Activated CD4-positive, alpha-beta T cell treated with anti-CD3 and anti-CD28 coated beads, Interleukin-2, amount 10 ng/mL, durations not matched to agents 7 days and 5 days (primary cell): Measurements from ENCODE around the gene PTK7. TPM values are rescaled to one million over a fixed set of nuclear protein-coding genes. Genes with fewer than 3 reads are reported as not detected.

ENCODE experiments used
- CTCF ChIA-PET: fragments of 350-600 bp; sonication (Branson Sonifier 250); formaldehyde crosslinking; loops from one replicate; lab custom pipeline; 2021; ENCODE audit warnings: antibody characterized with exemption; lab: Charles Lee
- POLR2A ChIA-PET: fragments of 350-600 bp; sonication (Branson Sonifier 250); formaldehyde crosslinking; loops from one replicate; lab custom pipeline; 2021; ENCODE audit warnings: antibody characterized with exemption; lab: Charles Lee
- DNase-seq: peaks from one replicate; pipeline ENCODE4 v3.0.0-alpha.2; 2020
- H3K27ac Mint-ChIP-seq: one replicate; pipeline ENCODE4 v1.8.0; 2021; ENCODE audit warnings: mild to moderate bottlenecking, moderate library complexity, mixed read lengths
- H3K27me3 Mint-ChIP-seq: one replicate; pipeline ENCODE4 v1.8.0; 2021; ENCODE audit warnings: mixed read lengths
- H3K36me3 Mint-ChIP-seq: one replicate; pipeline ENCODE4 v1.8.0; 2021; ENCODE audit warnings: low read depth, mixed read lengths
- H3K4me1 Mint-ChIP-seq: one replicate; pipeline ENCODE4 v1.8.0; 2021; ENCODE audit warnings: mixed read lengths
- H3K4me3 Mint-ChIP-seq: one replicate; pipeline ENCODE4 v1.8.0; 2021; ENCODE audit warnings: mild to moderate bottlenecking, moderate library complexity, mixed read lengths
- H3K9me3 Mint-ChIP-seq: one replicate; pipeline ENCODE4 v1.8.0; 2021; ENCODE audit warnings: mixed read lengths
- total RNA-seq, 2 experiments: library from RNA; stranded (reverse); gene quantifications; one replicate each; pipeline ENCODE4 v1.2.3, GENCODE V29; 2021

PTK7 gene
- total RNA-seq, 2 experiments from 2014 or later = 1.3 to 1.9 TPM

DNA sequence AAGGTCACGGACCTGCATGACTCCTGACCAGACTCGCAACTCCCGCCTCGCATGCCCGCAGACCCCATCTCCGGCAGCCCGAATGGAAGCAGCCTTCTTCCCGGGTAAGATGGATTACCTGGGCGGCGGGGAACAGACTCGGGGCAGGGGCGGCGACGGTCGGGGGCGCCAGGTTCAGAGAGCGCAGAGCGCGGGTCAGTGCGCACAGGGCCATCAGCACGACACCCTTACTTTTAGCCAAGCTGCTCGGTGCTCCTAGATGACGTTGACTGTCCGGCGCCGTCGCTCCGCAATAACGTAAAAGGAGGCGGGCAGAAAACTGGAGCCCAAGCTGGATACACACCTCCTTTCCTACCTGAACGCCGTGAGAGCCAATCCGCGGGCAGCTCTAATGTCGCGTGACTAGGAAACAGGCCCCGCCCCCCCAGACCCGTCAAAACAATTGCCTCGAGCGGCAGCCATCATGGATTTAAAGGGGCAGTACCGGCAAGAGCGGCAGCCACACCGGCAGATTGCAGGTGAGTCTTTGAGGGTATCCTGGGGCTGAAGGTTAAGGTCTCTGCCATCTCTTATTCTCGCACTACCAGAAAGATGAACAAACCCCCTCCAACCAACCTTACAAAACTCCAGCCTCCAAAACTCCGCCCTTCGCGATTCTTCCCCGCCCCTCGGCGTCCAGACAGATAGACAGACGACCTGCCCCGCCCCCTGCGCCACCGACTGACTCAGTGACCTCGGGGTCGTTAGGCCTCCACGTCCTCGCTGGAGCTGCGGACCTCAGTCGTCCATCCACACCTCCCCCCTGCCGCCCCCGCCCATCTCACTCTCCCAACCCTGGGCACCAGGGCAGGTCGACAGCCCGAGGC is 16.7 kb upstream of the PTK7 start, which contains the start of the genes KLC4 and MRPL2:
Gene KLC4, plus strand, starts transcription at position 464 of the 866 bp plus-strand sequence. CDS start 1,705 bp downstream, outside the sequence.
Gene MRPL2, minus strand, starts transcription at position 267 of the 866 bp plus-strand sequence. Its CDS starts 53 bp downstream, at position 214.
- Mint-ChIP-seq H3K27ac (peak within 1 kb of the TSS; percentile 98), H3K27me3 (no peaks in the 10 kb centered on the region), H3K4me3 (peak within 1 kb of the TSS; percentile 88), H3K9me3 (no peaks in the 10 kb centered on the region), H3K4me1 (peaks cover 44% of the 10 kb centered on the region), H3K36me3 (peaks cover 15% of the 10 kb centered on the region)
- POLR2A ChIA-PET = interaction anchor here (0.6 to 1.1 kb wide), 3 partner anchors 75 to 568 kb away, joined by 3 to 4 read pairs (median 3); partner anchors contain the start of gene PPP2R5D
- peak; percentile 98 for DNase-seq
- CTCF ChIA-PET = interaction anchor here (0.9 to 1.7 kb wide), 6 partner anchors 9 to 130 kb away, joined by 3 to 5 read pairs (median 4); partner anchors contain the start of gene CNPY3

DNA sequence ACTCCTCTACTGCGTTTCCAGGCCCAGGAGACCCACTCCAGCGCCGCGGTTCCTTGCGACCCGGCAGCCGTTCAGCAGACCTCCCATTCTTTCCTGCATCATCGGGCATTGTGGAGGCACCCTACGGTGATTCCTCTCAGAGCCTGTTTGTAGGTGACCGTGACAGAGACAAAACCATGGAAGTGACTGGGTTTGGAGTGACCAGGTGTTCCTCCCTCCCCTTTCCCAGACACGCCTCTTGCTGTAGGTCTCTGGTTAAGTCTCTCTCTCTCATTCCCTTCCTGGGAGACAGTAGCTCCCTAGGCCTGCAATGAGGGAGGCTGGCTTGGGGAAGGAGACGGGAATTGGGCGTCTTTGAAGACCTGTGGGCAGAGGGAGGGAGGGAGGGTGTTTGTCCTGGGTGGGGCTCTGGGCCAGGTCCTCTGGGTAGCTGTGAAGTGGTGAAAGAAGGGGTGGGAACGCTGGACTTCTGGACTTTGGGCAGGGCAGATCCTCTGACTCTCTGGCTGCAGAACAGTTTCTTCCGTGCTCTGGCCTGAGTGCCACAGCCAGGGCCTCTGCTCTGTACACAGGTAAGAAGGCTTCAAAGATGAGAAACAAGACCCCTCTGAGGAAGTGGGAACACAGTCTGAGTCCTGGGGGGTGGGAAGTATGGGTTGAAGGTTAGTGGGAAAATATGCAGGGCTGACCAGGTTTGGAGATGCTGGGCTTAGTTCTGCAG is 15.9 kb upstream of the PTK7 start:
- DNase-seq = no peak
- no peaks in the 10 kb centered on the region for H3K27me3 Mint-ChIP-seq
- peaks cover 44% of the 10 kb centered on the region for H3K4me1 Mint-ChIP-seq
- peak overlapping the region; percentile 88 for H3K4me3 Mint-ChIP-seq
- CTCF ChIA-PET = interaction anchor here (1.0 to 1.4 kb wide), 2 partner anchors 12 to 44 kb away, joined by 3 to 4 read pairs; no protein-coding TSS in a partner anchor
- POLR2A ChIA-PET = no interaction called here
- no peaks in the 10 kb centered on the region for H3K9me3 Mint-ChIP-seq
- peaks cover 15% of the 10 kb centered on the region for H3K36me3 Mint-ChIP-seq
- peak overlapping the region; percentile 98 for H3K27ac Mint-ChIP-seq

DNA sequence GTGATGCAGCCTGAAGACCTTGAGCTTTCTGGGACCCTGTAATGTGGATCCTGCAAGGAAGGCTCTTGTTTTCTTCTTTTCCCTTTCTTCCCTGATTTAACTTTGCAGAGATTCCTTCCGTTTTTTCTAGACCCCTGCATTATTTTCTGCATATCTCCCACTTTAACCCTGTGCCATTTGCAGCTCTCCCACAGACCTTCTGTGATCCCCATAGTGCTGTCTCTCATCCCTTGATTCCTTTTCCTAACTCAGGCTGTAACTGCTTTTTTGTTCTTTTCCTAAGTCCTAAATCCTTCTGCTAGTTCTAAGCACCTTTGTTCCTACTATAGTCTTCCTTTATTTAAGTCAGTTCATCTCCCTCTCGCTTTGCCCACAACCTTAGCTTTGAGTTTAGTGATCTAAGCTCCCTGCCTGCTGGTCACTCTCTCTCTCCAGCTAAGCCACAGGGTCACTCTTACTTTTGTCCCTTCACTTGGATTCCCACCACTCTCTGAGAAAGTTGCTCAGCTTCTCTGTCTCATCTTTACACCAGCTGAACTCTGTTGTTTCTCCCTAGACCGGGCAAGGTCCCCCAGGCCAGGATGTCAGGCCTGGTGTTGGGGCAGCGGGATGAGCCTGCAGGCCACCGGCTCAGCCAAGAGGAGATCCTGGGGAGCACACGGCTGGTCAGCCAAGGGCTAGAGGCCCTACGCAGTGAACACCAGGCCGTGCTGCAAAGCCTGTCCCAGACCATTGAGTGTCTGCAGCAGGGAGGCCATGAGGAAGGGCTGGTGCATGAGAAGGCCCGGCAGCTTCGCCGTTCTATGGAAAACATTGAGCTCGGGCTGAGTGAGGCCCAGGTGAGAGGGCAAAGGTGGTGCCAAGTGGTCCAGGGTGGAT is 15.1 kb upstream of the PTK7 start:
- POLR2A ChIA-PET = no interaction called here
- Mint-ChIP-seq H3K4me1 (peaks cover 39% of the 10 kb centered on the region), H3K36me3 (peaks cover 8% of the 10 kb centered on the region), H3K27me3 (no peaks in the 10 kb centered on the region), H3K4me3 (peak overlapping the region; percentile 88), H3K27ac (peak overlapping the region; percentile 98), H3K9me3 (no peaks in the 10 kb centered on the region)
- DNase-seq = no peak
- CTCF ChIA-PET = interaction anchor here (0.5 to 0.6 kb wide), 3 partner anchors 19 to 123 kb away, joined by 3 to 4 read pairs (median 3); no protein-coding TSS in a partner anchor

DNA sequence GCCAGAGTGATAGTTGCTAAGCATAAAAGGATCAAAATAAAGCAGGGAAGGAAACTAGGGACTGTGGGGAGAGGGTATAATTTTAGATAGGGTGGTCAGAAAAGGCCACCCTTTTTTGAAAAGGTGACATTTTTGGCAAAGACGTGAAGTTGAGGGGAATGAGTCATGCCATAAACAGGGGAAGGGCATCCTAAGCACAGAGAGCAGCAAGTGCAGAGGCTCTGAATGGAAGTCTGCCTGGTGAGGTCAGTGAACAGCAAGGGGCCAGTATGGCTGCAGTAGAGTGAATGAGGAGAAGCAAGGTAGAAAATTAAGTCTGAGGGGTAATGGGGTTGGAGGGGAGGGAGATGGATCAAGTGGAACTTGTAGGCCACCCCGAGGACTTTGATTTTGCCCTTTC is 14.3 kb upstream of the PTK7 start:
- no peak for DNase-seq
- ChIA-PET POLR2A (no interaction called here), CTCF (interaction anchor here (0.5 to 0.6 kb wide), 2 partner anchors 18 to 124 kb away, joined by 3 to 4 read pairs; no protein-coding TSS in a partner anchor)
- peak overlapping the region; percentile 60 for H3K27ac Mint-ChIP-seq
- peaks cover 6% of the 10 kb centered on the region for H3K36me3 Mint-ChIP-seq
- H3K4me3 Mint-ChIP-seq = no peak overlapping the region
- H3K4me1 Mint-ChIP-seq = peaks cover 35% of the 10 kb centered on the region
- H3K9me3 Mint-ChIP-seq = no peaks in the 10 kb centered on the region
- H3K27me3 Mint-ChIP-seq = no peaks in the 10 kb centered on the region

DNA sequence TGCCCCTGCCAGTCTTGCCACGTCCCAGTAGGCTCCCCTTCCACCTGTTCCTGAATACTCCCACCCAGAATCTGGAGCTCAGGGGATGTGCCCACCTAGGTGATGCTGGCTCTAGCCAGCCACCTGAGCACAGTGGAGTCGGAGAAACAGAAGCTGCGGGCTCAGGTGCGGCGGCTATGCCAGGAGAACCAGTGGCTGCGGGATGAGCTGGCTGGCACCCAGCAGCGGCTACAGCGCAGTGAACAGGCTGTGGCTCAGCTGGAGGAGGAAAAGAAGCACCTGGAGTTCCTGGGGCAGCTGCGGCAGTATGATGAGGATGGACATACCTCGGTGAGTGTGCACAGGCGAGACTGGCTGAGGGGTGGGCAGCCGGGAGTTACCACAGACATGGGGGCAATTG is 13.3 kb upstream of the PTK7 start:
- ChIA-PET CTCF (interaction anchor here (0.6 kb wide), 2 partner anchors 15 to 50 kb away, joined by 3 to 5 read pairs; no protein-coding TSS in a partner anchor), POLR2A (no interaction called here)
- Mint-ChIP-seq H3K27ac (no peak overlapping the region), H3K4me3 (no peak overlapping the region), H3K27me3 (no peaks in the 10 kb centered on the region), H3K4me1 (peaks cover 32% of the 10 kb centered on the region), H3K9me3 (no peaks in the 10 kb centered on the region), H3K36me3 (peaks cover 2% of the 10 kb centered on the region)
- no peak for DNase-seq

DNA sequence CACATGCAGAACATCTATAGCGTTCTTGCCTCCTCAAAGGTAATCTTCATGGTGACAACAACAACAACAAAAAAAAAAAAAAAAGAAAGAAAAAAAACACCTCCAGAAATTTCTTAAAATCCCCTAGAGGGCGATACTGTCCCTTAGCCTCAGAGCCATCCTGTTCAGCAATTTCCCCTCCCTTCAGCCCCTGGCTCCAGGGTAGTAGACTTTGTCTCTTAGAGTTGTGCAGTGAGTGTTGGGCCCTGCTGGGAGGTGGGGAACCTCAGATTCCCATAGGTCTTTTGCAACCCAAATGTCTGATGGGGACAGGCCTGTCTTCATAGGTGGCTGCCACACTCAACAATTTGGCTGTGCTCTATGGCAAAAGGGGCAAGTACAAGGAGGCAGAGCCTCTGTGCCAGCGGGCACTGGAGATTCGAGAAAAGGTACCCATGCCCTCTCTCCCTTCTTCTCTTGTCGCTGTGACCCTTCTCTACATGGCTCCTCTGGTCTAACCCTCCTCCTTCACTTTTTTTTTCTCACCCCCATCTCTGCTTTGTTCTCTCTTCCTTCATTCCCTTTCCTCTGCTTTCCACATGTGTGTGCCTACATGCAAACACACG is 6.0 kb upstream of the PTK7 start:
- no peaks in the 10 kb centered on the region for H3K9me3 Mint-ChIP-seq
- no peak overlapping the region for H3K27ac Mint-ChIP-seq
- H3K4me3 Mint-ChIP-seq = no peak overlapping the region
- H3K4me1 Mint-ChIP-seq = peaks cover 6% of the 10 kb centered on the region
- H3K27me3 Mint-ChIP-seq = no peaks in the 10 kb centered on the region
- CTCF ChIA-PET = no interaction called here
- peak; percentile 46 for DNase-seq
- H3K36me3 Mint-ChIP-seq = no peaks in the 10 kb centered on the region
- POLR2A ChIA-PET = no interaction called here

DNA sequence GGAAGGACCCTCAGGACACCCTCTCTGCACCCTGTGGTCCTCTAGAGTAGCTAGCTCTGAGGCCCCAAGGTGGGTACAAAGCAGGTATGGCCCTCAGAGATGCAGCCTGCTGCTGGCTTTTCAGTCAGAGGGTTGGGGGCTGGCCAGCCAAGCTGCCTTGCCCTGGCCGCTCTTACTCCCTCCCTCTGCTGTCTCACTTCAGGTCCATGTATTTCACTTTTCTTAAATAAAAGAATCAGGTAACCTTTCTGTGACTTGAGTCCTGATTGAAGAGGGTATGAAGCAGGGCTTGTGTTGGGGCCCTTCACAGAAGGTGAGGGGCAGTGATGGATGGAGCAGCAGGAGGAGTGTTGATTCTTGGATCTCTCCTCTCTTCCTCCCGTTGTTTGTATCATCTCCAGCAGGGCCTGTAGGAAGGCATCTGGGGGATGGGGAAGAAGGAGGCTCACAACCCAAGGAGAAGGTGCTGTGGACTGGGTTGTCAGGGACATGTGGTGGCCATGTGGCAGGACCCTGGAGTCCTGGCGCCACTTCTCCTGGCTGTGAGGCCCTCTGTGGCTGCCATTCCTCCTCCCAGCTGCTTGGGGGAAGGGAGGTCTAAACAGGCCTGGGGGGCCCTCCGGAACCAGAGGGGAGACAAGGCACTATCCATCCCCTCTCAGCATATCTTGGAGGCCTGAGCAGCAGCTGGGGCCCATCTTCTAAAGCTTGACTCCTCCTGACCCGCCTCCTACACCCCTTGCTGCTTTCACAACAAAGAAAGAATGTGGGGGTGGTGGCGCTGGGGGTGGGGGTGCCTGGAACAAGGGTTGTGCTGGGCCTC is 1.1 kb upstream of the PTK7 start:
- Mint-ChIP-seq H3K4me3 (no peak overlapping the region), H3K4me1 (peaks cover 3% of the 10 kb centered on the region), H3K27me3 (peaks cover 25% of the 10 kb centered on the region), H3K9me3 (no peaks in the 10 kb centered on the region), H3K36me3 (no peaks in the 10 kb centered on the region), H3K27ac (no peak overlapping the region)
- ChIA-PET CTCF (interaction anchor here (0.7 kb wide), 1 partner anchor 81 kb away, joined by 3 read pairs; no protein-coding TSS in a partner anchor), POLR2A (no interaction called here)
- DNase-seq = no peak

DNA sequence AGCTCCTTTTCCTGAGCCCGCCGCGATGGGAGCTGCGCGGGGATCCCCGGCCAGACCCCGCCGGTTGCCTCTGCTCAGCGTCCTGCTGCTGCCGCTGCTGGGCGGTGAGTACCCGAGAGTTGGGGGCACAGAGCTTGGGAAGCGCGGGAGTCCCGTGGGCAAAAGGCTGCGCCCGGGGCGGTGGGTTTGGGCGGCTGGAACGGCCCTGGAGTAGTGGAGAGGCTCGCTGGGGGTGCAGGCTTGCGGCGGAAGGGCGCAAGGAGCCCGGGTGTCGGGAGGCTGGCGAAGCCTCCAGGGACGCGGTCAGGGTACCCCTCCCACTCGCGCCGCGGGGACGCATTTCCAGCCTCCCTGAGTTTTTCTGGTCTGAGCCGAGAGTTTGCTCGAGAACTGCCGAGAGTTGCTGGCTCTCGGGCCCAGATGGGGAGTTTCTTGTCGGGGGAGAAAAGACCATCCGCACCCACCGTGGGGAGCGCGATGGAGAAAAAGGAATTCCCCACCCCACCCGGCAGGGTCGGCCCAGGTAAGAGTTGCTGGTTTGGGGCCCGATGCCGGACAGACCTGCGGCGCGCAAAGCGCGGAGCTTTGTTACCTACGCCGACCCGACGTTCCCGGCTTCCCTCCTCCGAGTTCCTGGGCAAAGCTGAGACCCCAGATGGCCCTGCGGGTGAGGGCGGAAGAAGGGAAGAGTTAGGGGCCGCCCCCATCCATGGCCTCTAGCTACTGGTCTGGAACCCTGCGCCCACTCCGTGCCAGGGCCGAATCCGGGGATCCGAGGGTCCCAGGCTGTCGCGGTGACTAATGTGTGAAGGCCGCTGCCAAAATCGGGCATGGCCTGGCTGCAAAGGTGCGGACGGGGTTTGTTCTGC is 584 bp downstream of the PTK7 start:
- peak overlapping the region; percentile 58 for H3K4me3 Mint-ChIP-seq
- peaks cover 28% of the 10 kb centered on the region for H3K27me3 Mint-ChIP-seq
- POLR2A ChIA-PET = interaction anchor here (0.8 kb wide), 1 partner anchor 147 kb away, joined by 7 read pairs; no protein-coding TSS in a partner anchor
- no peaks in the 10 kb centered on the region for H3K9me3 Mint-ChIP-seq
- peaks cover under 1% of the 10 kb centered on the region for H3K4me1 Mint-ChIP-seq
- CTCF ChIA-PET = interaction anchor here (0.6 to 1.5 kb wide), 7 partner anchors 9 to 1918 kb away, joined by 3 to 4 read pairs (median 3); no protein-coding TSS in a partner anchor
- H3K27ac Mint-ChIP-seq = no peak overlapping the region
- no peaks in the 10 kb centered on the region for H3K36me3 Mint-ChIP-seq
- no peak for DNase-seq

DNA sequence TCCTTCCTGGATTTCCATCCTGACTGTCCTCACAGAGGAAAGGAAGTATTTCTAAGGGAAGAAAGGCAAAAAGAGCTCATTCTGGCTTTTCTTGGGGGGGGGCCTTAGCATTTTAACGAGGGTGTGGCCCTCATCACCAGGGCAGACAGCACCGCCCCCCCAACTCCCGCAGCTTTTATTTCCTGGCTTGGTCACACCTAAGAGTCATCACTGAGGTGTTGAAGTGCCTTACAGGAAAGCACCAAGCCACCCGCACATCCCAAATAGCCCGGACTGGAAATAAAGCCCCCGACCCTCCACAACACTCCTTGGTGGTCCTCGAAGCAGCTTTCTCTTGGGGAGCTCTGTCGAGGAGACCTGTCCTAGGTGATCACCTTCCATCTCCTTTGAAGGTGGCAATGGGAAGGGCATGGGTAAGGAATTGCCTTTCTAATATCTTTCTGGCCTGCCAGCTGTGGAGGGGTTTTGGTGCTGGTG is 1.3 kb downstream of the PTK7 start:
- ChIA-PET POLR2A (interaction anchor here (0.8 kb wide), 1 partner anchor 148 kb away, joined by 7 read pairs; no protein-coding TSS in a partner anchor), CTCF (interaction anchor here (0.5 to 1.5 kb wide), 6 partner anchors 12 to 171 kb away, joined by 3 to 5 read pairs (median 3); no protein-coding TSS in a partner anchor)
- Mint-ChIP-seq H3K27me3 (peaks cover 28% of the 10 kb centered on the region), H3K27ac (no peak overlapping the region), H3K4me1 (peaks cover 2% of the 10 kb centered on the region), H3K4me3 (peak overlapping the region; percentile 58), H3K36me3 (no peaks in the 10 kb centered on the region), H3K9me3 (no peaks in the 10 kb centered on the region)
- DNase-seq = no peak

DNA sequence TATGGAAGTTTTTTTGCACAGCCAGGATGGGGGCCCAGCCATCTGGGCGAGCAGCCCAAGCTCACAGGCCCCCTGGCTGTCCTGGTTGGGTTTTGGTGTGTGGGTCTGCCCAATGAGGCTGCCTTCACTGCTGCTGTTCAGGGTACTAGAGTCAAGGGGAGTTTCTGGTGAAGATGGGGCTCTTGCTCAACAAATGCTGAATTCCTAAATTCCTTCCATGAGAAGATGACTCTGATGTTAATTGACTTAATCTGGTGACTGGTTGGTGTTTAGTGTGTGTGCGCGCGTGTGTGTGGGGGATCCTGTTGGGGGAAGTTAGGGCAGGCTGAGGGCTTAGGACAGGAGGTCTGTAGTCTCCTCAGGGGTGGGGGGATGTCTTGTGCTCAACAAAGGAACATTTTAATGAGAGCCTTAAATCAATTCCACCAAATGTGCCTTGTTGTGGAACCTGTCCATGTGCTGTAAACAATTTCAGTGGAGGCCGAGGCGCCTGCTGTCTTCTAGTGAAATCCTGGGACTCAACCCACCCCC is 1.9 kb downstream of the PTK7 start:
- no peaks in the 10 kb centered on the region for H3K36me3 Mint-ChIP-seq
- peaks cover 28% of the 10 kb centered on the region for H3K27me3 Mint-ChIP-seq
- no peak for DNase-seq
- H3K9me3 Mint-ChIP-seq = no peaks in the 10 kb centered on the region
- peaks cover 2% of the 10 kb centered on the region for H3K4me1 Mint-ChIP-seq
- POLR2A ChIA-PET = no interaction called here
- CTCF ChIA-PET = interaction anchor here (0.5 to 1.5 kb wide), 2 partner anchors 15 to 66 kb away, joined by 3 to 5 read pairs; no protein-coding TSS in a partner anchor
- no peak overlapping the region for H3K27ac Mint-ChIP-seq
- no peak overlapping the region for H3K4me3 Mint-ChIP-seq
